HEK293 (cell line): ENCODE results near the gene AP5S1.

Source experiments
- EGR2 ChIP-seq: fragments of 450-650 bp; formaldehyde crosslinking; IDR thresholded peaks from 2 replicates; pipeline ENCODE4 v1.5.1; 2016; ENCODE audit warnings: low read depth, missing biosample characterization, missing genetic modification characterization
- IKZF3 ChIP-seq: fragments of 450-650 bp; IDR thresholded peaks from 2 replicates; pipeline ENCODE4 v1.5.0; 2018; ENCODE audit warnings: missing biosample characterization, mild to moderate bottlenecking, missing genetic modification characterization, moderate library complexity
- KLF7 ChIP-seq: fragments of 450-650 bp; formaldehyde crosslinking; IDR thresholded peaks from 2 replicates; pipeline ENCODE4 v1.5.1; 2016; ENCODE audit warnings: missing biosample characterization, missing genetic modification characterization, borderline replicate concordance
- PRDM10 ChIP-seq: fragments of 450-650 bp; formaldehyde crosslinking; IDR thresholded peaks from 2 replicates; pipeline ENCODE4 v1.5.1; 2016; ENCODE audit warnings: missing biosample characterization, missing genetic modification characterization
- PRDM4 ChIP-seq: fragments of 450-650 bp; formaldehyde crosslinking; IDR thresholded peaks from 2 replicates; pipeline ENCODE4 v1.5.1; 2017; ENCODE audit warnings: missing biosample characterization, missing genetic modification characterization
- REST ChIP-seq: fragments of 450-650 bp; formaldehyde crosslinking; IDR thresholded peaks from 2 replicates; pipeline ENCODE4 v1.5.1; 2016; ENCODE audit warnings: missing biosample characterization, missing genetic modification characterization
- ZNF138 ChIP-seq: fragments of 450-650 bp; formaldehyde crosslinking; IDR thresholded peaks from 2 replicates; pipeline ENCODE4 v1.5.1; 2016; ENCODE audit warnings: missing biosample characterization, missing genetic modification characterization, borderline replicate concordance
- ZNF214 ChIP-seq: fragments of 450-650 bp; formaldehyde crosslinking; IDR thresholded peaks from 2 replicates; pipeline ENCODE4 v1.5.1; 2017; ENCODE audit warnings: missing biosample characterization, mild to moderate bottlenecking, missing genetic modification characterization, borderline replicate concordance
- ZNF223 ChIP-seq: fragments of 450-650 bp; formaldehyde crosslinking; IDR thresholded peaks from 2 replicates; pipeline ENCODE4 v1.5.1; 2016; ENCODE audit warnings: missing biosample characterization, missing genetic modification characterization
- ZNF48 ChIP-seq: fragments of 450-650 bp; formaldehyde crosslinking; IDR thresholded peaks from 2 replicates; pipeline ENCODE4 v1.5.1; 2016; ENCODE audit warnings: missing biosample characterization, missing genetic modification characterization
- ZNF514 ChIP-seq: fragments of 450-650 bp; formaldehyde crosslinking; IDR thresholded peaks from 2 replicates; pipeline ENCODE4 v1.5.1; 2016; ENCODE audit warnings: missing biosample characterization, missing genetic modification characterization
- ZNF521 ChIP-seq: fragments of 450-650 bp; formaldehyde crosslinking; IDR thresholded peaks from 2 replicates; pipeline ENCODE4 v1.5.1; 2017; ENCODE audit warnings: missing biosample characterization, mild to moderate bottlenecking, missing genetic modification characterization
- ZNF624 ChIP-seq: fragments of 450-650 bp; formaldehyde crosslinking; IDR thresholded peaks from 2 replicates; pipeline ENCODE4 v1.5.1; 2017; ENCODE audit warnings: missing biosample characterization, missing genetic modification characterization
- ZNF639 ChIP-seq: fragments of 450-650 bp; formaldehyde crosslinking; IDR thresholded peaks from 2 replicates; pipeline ENCODE4 v1.5.1; 2016; ENCODE audit warnings: missing biosample characterization, missing genetic modification characterization
- ZNF645 ChIP-seq: fragments of 450-650 bp; formaldehyde crosslinking; IDR thresholded peaks from 2 replicates; pipeline ENCODE4; 2016; ENCODE audit warnings: missing biosample characterization, missing genetic modification characterization

Gene AP5S1

GRCh38 chr20:3818155-3819151 is 1.9 kb upstream of the AP5S1 start (continued):
- no peak for TF ChIP-seq ZNF624 (tag by site-specific recombination)
- peak; percentile 75; the same call in 1 of the 2 replicates for TF ChIP-seq ZNF223
- no peak for TF ChIP-seq IKZF3 (tag by site-specific recombination)
- TF ChIP-seq ZNF48 (tag by site-specific recombination), result no peak
- TF ChIP-seq ZNF138 (tag by site-specific recombination), result no peak
- TF ChIP-seq ZNF514 (tag by site-specific recombination), result no peak
- peak; percentile 92 for TF ChIP-seq EGR2
- TF ChIP-seq KLF7 (tag by site-specific recombination), result no peak
- no peak for TF ChIP-seq PRDM4 (tag by site-specific recombination)
- TF ChIP-seq ZNF645, result no peak
- TF ChIP-seq ZNF214 (tag by site-specific recombination), result no peak
- no peak for TF ChIP-seq ZNF521
- TF ChIP-seq PRDM10 (tag by site-specific recombination), result no peak
- peak; percentile 25; the same call in 1 of the 2 replicates for TF ChIP-seq REST
- no peak for TF ChIP-seq ZNF639
